Muscle of back (tissue), 11 donors: ENCODE data around the gene RBBP8. TPM values are rescaled to one million over a fixed set of nuclear protein-coding genes. Genes with fewer than 3 reads are reported as not detected.
A peak's percentile ranks its signal among the peaks of the same experiment; 100 is the strongest.
"Not testable (repeated sequence)": the region's sequence is repeated elsewhere in the genome, so short reads cannot be mapped to it uniquely, and the experiment has no call there.

ENCODE experiments used
- DNase-seq, 3 donors: peaks; one replicate each; pipeline versions ENCODE4 v3.0.0 to v3.0.0-alpha.2; 2013
- polyA plus RNA-seq, 10 donors: library from polyadenylated mRNA; unstranded; fragments of 120-200 nt; gene quantifications; one replicate each; pipeline ENCODE4 v1.2.1, GENCODE V29; 2013; ENCODE audit not compliant: insufficient read length in 10 of 10

RBBP8 gene
- polyA plus RNA-seq, 10 donors = 8.7 to 24.1 (median 12.0) TPM

- no peak for DNase-seq
These were observed 6.5 kb downstream of the RBBP8 start for GRCh38 chr18:22939649-22940048.

- DNase-seq = no peak
These were observed 10.7 kb downstream of the RBBP8 start for GRCh38 chr18:22943847-22944246.

GRCh38 chr18:22946217-22946616, 13.1 kb downstream of the RBBP8 start:
- no peak for DNase-seq

- no peak for DNase-seq
These were observed 13.7 kb downstream of the RBBP8 start for GRCh38 chr18:22946846-22947245.

GRCh38 chr18:22951823-22952222, 18.7 kb downstream of the RBBP8 start:
- no peak for DNase-seq

GRCh38 chr18:22952525-22952924, 19.4 kb downstream of the RBBP8 start:
- DNase-seq = no peak

GRCh38 chr18:22953982-22954381, 20.9 kb downstream of the RBBP8 start:
- DNase-seq = not testable (repeated sequence)

- no peak for DNase-seq
These were observed 23.1 kb downstream of the RBBP8 start for GRCh38 chr18:22956226-22956625.

GRCh38 chr18:22961156-22961555, 28.0 kb downstream of the RBBP8 start:
- no peak for DNase-seq

- DNase-seq = no peak
These were observed 28.9 kb downstream of the RBBP8 start for GRCh38 chr18:22962004-22962403.

- DNase-seq = no peak
These were observed 31.0 kb downstream of the RBBP8 start for GRCh38 chr18:22964116-22964515.

GRCh38 chr18:22964722-22965121, 31.6 kb downstream of the RBBP8 start:
- DNase-seq = no peak

GRCh38 chr18:22971038-22971437, 37.9 kb downstream of the RBBP8 start:
- no peak for DNase-seq

- DNase-seq = no peak
These were observed 40.9 kb downstream of the RBBP8 start for GRCh38 chr18:22974001-22974400.

- DNase-seq = no peak
These were observed 41.6 kb downstream of the RBBP8 start for GRCh38 chr18:22974707-22975106.

GRCh38 chr18:22975508-22975907, 42.4 kb downstream of the RBBP8 start:
- DNase-seq = no peak

- peak in 1 of 3 donors; percentile 59 for DNase-seq
These were observed 44.9 kb downstream of the RBBP8 start for GRCh38 chr18:22977847-22978701.

GRCh38 chr18:22980394-22980793, 47.3 kb downstream of the RBBP8 start:
- no peak for DNase-seq

- DNase-seq = no peak
These were observed 48.4 kb downstream of the RBBP8 start for GRCh38 chr18:22981274-22982133.

- DNase-seq = peak; percentile 33 to 48 (median 41)
These were observed 50.0 kb downstream of the RBBP8 start for GRCh38 chr18:22983175-22983574.

- no peak for DNase-seq
These were observed 52.1 kb downstream of the RBBP8 start for GRCh38 chr18:22985250-22985649.

- no peak for DNase-seq
These were observed 54.5 kb downstream of the RBBP8 start for GRCh38 chr18:22987547-22988189.
